Panc1 (cell line): ENCODE results near the gene PIK3R4. TPM values are rescaled to one million over a fixed set of nuclear protein-coding genes. Genes with fewer than 3 reads are reported as not detected.

Source experiments
- ATAC-seq: fragments of 200-7000 bp; cut with Tn5 transposase; 2 replicates; pipeline ENCODE4 v1.9.1; 2020; ENCODE audit warnings: mild to moderate bottlenecking, moderate library complexity
- BruUV-seq: library from RNA; stranded (reverse); fragments of 400-500 nt; replicated peaks from 2 replicates; lab custom pipeline; 2021; lab: Mats Ljungman, UMichigan
- CTCF ChIA-PET: fragments of 300-600 bp; sonication (Branson Sonifier 250); formaldehyde crosslinking; loops from one replicate; lab custom pipeline; 2022; ENCODE audit warnings: antibody characterized with exemption; lab: Charles Lee
- POLR2A ChIA-PET: fragments of 300-600 bp; sonication (Branson Sonifier 250); formaldehyde crosslinking; loops from one replicate; lab custom pipeline; 2022; ENCODE audit warnings: antibody characterized with exemption; lab: Charles Lee
- DNase-seq: peaks from one replicate; pipeline ENCODE4 v3.0.0-alpha.2; 2010; ENCODE audit warnings: low read depth, low spot score
- H3K27ac ChIP-seq: 2 replicates; pipeline ENCODE4 v1.5.1; 2011; ENCODE audit warnings: mild to moderate bottlenecking, low read length, inconsistent platforms
- H3K27me3 ChIP-seq: fragments of 200-500 bp; sonication (Bioruptor generic); 2 replicates; pipeline ENCODE4 v1.6.0; 2014; ENCODE audit warnings: low read length, inconsistent platforms; ENCODE audit not compliant: control insufficient read depth, insufficient read depth
- H3K36me3 ChIP-seq: fragments of 200-500 bp; sonication (Bioruptor generic); 2 replicates; pipeline ENCODE4 v1.5.1; 2014; ENCODE audit warnings: inconsistent platforms, mild to moderate bottlenecking, low read length, moderate library complexity; ENCODE audit not compliant: control insufficient read depth, insufficient read depth
- H3K4me1 ChIP-seq: 2 replicates; pipeline ENCODE4 v1.5.1; 2011; ENCODE audit warnings: inconsistent platforms, mild to moderate bottlenecking, low read length, moderate library complexity; ENCODE audit not compliant: control insufficient read depth, insufficient read depth
- H3K4me3 ChIP-seq, 2 experiments: 2 replicates each; pipeline ENCODE4 v1.5.1; 2011 to 2012; ENCODE audit warnings: low read depth in 2 of 2, low read length in 2 of 2, mild to moderate bottlenecking in 2 of 2, inconsistent platforms in 1 of 2, moderate library complexity in 1 of 2
- H3K9me3 ChIP-seq: fragments of 200-500 bp; sonication (Bioruptor generic); 2 replicates; pipeline ENCODE4 v1.5.1; 2014; ENCODE audit warnings: low read depth, mild to moderate bottlenecking, inconsistent platforms, low read length, moderate library complexity; ENCODE audit not compliant: control insufficient read depth, insufficient read depth
- CTCF ChIP-seq: fragments of 450-650 bp; IDR thresholded peaks from 2 replicates; pipeline ENCODE4 v1.5.1; 2017; ENCODE audit warnings: mild to moderate bottlenecking
- POLR2AphosphoS5 ChIP-seq: IDR thresholded peaks from 2 replicates; pipeline ENCODE4 v1.6.1; 2012; ENCODE audit warnings: mild to moderate bottlenecking, low read depth, low read length, moderate library complexity
- REST ChIP-seq, 2 experiments: IDR thresholded peaks; 2 replicates each; pipeline ENCODE4 v1.6.1; 2011 to 2012; ENCODE audit warnings: low read depth in 2 of 2, control low read depth in 1 of 2, low read length in 1 of 2, mild to moderate bottlenecking in 1 of 2, moderate library complexity in 1 of 2; ENCODE audit not compliant: insufficient read depth in 1 of 2
- SIN3A ChIP-seq: IDR thresholded peaks from 2 replicates; pipeline ENCODE4 v1.6.1; 2012; ENCODE audit warnings: low read depth, mild to moderate bottlenecking, low read length, moderate library complexity, borderline replicate concordance; ENCODE audit not compliant: insufficient read depth
- TCF7L2 ChIP-seq: IDR thresholded peaks from 2 replicates; pipeline ENCODE4 v1.6.1; 2011; ENCODE audit warnings: mild to moderate bottlenecking, low read depth, low read length, inconsistent platforms
- in situ Hi-C: cut with HindIII; loops from 2 replicates; pipeline ENCODE4 v1.10.0; 2016; ENCODE audit warnings: low sequenced_read_pairs, low pct_unique_long_range_greater_than_20kb
- intact Hi-C: fragments of 100-400 bp; cut with micrococcal nuclease; formaldehyde crosslinking; loops from one replicate; pipeline ENCODE4 v1.10.0; 2022; ENCODE audit not compliant: unreplicated experiment
- total RNA-seq: library from RNA; stranded (reverse); gene quantifications from one replicate; pipeline ENCODE4 v1.2.1, GENCODE V29; 2021; ENCODE audit not compliant: unreplicated experiment

The PIK3R4 gene
- total RNA-seq, 1 experiment from 2014 or later = 26.1 TPM

DNA sequence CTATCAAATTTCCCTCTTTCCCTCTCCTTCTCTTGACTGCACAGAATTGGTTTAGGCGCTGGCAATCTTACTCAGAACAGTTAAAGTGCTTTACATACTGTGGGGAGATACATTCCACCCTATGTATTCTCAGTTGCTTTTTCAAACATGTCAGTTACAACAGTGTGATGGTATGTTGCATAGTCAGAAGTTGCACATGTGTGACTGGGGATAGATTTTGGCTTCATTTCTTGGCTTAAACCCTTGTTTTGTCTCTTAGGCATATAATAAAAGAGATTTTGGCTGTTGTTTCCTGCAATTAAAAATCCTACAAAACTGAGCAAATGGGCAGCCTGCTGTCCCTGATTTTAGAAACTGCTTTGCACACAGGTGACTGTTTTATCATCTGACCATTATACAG, 86.7 kb downstream of the PIK3R4 start:
- intact Hi-C loops = no loop called here
- in situ Hi-C loops = no loop called here
- no peak for ATAC-seq
- H3K27ac ChIP-seq = no peak overlapping the region
- no peak for DNase-seq
- no peak overlapping the region for H3K4me3 ChIP-seq
- no peaks in the 10 kb centered on the region for H3K36me3 ChIP-seq
- no peaks in the 10 kb centered on the region for H3K4me1 ChIP-seq
- H3K9me3 ChIP-seq = no peaks in the 10 kb centered on the region
- POLR2A ChIA-PET = no interaction called here
- CTCF ChIA-PET = no interaction called here
- BruUV-seq = no TSS peak
- no peak for TF ChIP-seq CTCF
- no peak for TF ChIP-seq SIN3A
- H3K27me3 ChIP-seq = no peaks in the 10 kb centered on the region

GRCh38 chr3:130658678-130659077, 88.0 kb downstream of the PIK3R4 start:
- no TSS peak for BruUV-seq
- ATAC-seq = no peak

More at GRCh38 chr3:130658678-130659077, 88.0 kb downstream of the PIK3R4 start:
- POLR2A ChIA-PET = no interaction called here
- intact Hi-C loops = no loop called here
- Histone ChIP-seq H3K9me3 (no peaks in the 10 kb centered on the region), H3K4me3 (no peak overlapping the region), H3K4me1 (no peaks in the 10 kb centered on the region), H3K36me3 (no peaks in the 10 kb centered on the region), H3K27me3 (peaks cover 2% of the 10 kb centered on the region; the same call in 1 of the 2 replicates), H3K27ac (no peak overlapping the region)
- in situ Hi-C loops = no loop called here
- DNase-seq = no peak
- TF ChIP-seq TCF7L2 = no peak
- TF ChIP-seq SIN3A = no peak
- no peak for TF ChIP-seq POLR2AphosphoS5
- TF ChIP-seq CTCF = no peak
- no peak for TF ChIP-seq REST (IDR thresholded peaks at IDR 0.05; ENCODE audit: insufficient read depth in 1 of 2, low read depth in 2 of 2, low read length in 1 of 2)
- CTCF ChIA-PET = no interaction called here
